ENCODE results near the gene SGMS1.
"Not testable (repeated sequence)": the region's sequence is repeated elsewhere in the genome, so short reads cannot be mapped to it uniquely, and the experiment has no call there.

The SGMS1 gene

GRCh38 chr10:50503156-50503555, 120.6 kb downstream of the SGMS1 start:
- not testable (repeated sequence) for H3K27me3 ChIP-seq (ENCODE audit: control insufficient read depth in 1 of 2, insufficient read depth in 1 of 2, low read length in 2 of 2); H2BK12ac ChIP-seq (ENCODE audit: low read length in 2 of 2); H2BK120ac ChIP-seq (ENCODE audit: low read depth, low read length); H2AFZ ChIP-seq (ENCODE audit: low read depth, low read length); H3K9ac ChIP-seq (ENCODE audit: low read length); H3K4me1 ChIP-seq (ENCODE audit: control insufficient read depth, insufficient read depth, low read depth, low read length); H2BK15ac ChIP-seq (ENCODE audit: low read depth, poor library complexity, severe bottlenecking); H3K14ac ChIP-seq (ENCODE audit: low read length in 2 of 2); H2BK5ac ChIP-seq (ENCODE audit: low read depth, low read length, poor library complexity, severe bottlenecking); H3K4me2 ChIP-seq (ENCODE audit: low read length, poor library complexity, severe bottlenecking); H4K8ac ChIP-seq (ENCODE audit: low read length); H3K9me3 ChIP-seq (ENCODE audit: control insufficient read depth, low read length); DNase-seq; H2AK5ac ChIP-seq (ENCODE audit: low read length, severe bottlenecking); H3K36me3 ChIP-seq (ENCODE audit: control insufficient read depth in 1 of 2, insufficient read depth in 2 of 2, low read depth in 1 of 2, low read length in 2 of 2); H3K4me3 ChIP-seq (ENCODE audit: insufficient read depth in 1 of 2, low read depth in 1 of 2, low read length in 2 of 2); H3K18ac ChIP-seq (ENCODE audit: low read depth in 1 of 2, low read length in 2 of 2); H3K27ac ChIP-seq (ENCODE audit: low read length, poor library complexity, severe bottlenecking); H3K4ac ChIP-seq (ENCODE audit: low read depth in 1 of 2, low read length in 2 of 2); H4K91ac ChIP-seq (ENCODE audit: low read length); H3K23ac ChIP-seq (ENCODE audit: low read length in 2 of 2)
- WGBS = 82% methylated on average over 4 of the region's 4 CpGs
- H3K79me1 ChIP-seq (replicated peaks; ENCODE audit: low read length, poor library complexity, severe bottlenecking) = peaks cover 21% of the 10 kb centered on the region

- Histone ChIP-seq H3K27ac (ENCODE audit: low read length, poor library complexity, severe bottlenecking) (no peak overlapping the region), H3K4ac (ENCODE audit: low read depth in 1 of 2, low read length in 2 of 2) (no peak overlapping the region), H3K9me3 (ENCODE audit: control insufficient read depth, low read length) (no peaks in the 10 kb centered on the region), H2AK5ac (ENCODE audit: low read length, severe bottlenecking) (no peak overlapping the region), H3K18ac (ENCODE audit: low read depth in 1 of 2, low read length in 2 of 2) (no peak overlapping the region), H3K4me1 (ENCODE audit: control insufficient read depth, insufficient read depth, low read depth, low read length) (peaks cover 4% of the 10 kb centered on the region), H3K79me1 (replicated peaks; ENCODE audit: low read length, poor library complexity, severe bottlenecking) (peaks cover 17% of the 10 kb centered on the region), H4K91ac (ENCODE audit: low read length) (no peak overlapping the region), H3K23ac (ENCODE audit: low read length in 2 of 2) (no peak overlapping the region), H3K4me2 (ENCODE audit: low read length, poor library complexity, severe bottlenecking) (no peak overlapping the region), H3K14ac (ENCODE audit: low read length in 2 of 2) (no peak overlapping the region), H3K9ac (ENCODE audit: low read length) (no peak overlapping the region), H3K27me3 (ENCODE audit: control insufficient read depth in 1 of 2, insufficient read depth in 1 of 2, low read length in 2 of 2) (no peaks in the 10 kb centered on the region), H2BK120ac (ENCODE audit: low read depth, low read length) (no peak overlapping the region), H3K36me3 (ENCODE audit: control insufficient read depth in 1 of 2, insufficient read depth in 2 of 2, low read depth in 1 of 2, low read length in 2 of 2) (no peaks in the 10 kb centered on the region), H2AFZ (ENCODE audit: low read depth, low read length) (no peak overlapping the region), H2BK12ac (ENCODE audit: low read length in 2 of 2) (no peak overlapping the region), H2BK5ac (ENCODE audit: low read depth, low read length, poor library complexity, severe bottlenecking) (no peak overlapping the region), H4K8ac (ENCODE audit: low read length) (no peak overlapping the region), H2BK15ac (ENCODE audit: low read depth, poor library complexity, severe bottlenecking) (no peak overlapping the region), H3K4me3 (ENCODE audit: insufficient read depth in 1 of 2, low read depth in 1 of 2, low read length in 2 of 2) (no peak overlapping the region)
- DNase-seq = no peak
- WGBS = 20% methylated on average over 1 of the region's 1 CpG
Measured at GRCh38 chr10:50501924-50502452, 121.8 kb downstream of the SGMS1 start.

- no peak overlapping the region for H3K14ac ChIP-seq (ENCODE audit: low read length in 2 of 2)
- H3K9me3 ChIP-seq (ENCODE audit: control insufficient read depth, low read length) = no peaks in the 10 kb centered on the region
- peaks cover 19% of the 10 kb centered on the region for H3K79me1 ChIP-seq (replicated peaks; ENCODE audit: low read length, poor library complexity, severe bottlenecking)
Measured at GRCh38 chr10:50501478-50501877, 122.3 kb downstream of the SGMS1 start.

GRCh38 chr10:50498465-50498864, 125.3 kb downstream of the SGMS1 start:
- H2AK5ac ChIP-seq (ENCODE audit: low read length, severe bottlenecking) = no peak overlapping the region
- no peaks in the 10 kb centered on the region for H3K9me3 ChIP-seq (ENCODE audit: control insufficient read depth, low read length)
- H3K4ac ChIP-seq (ENCODE audit: low read depth in 1 of 2, low read length in 2 of 2) = no peak overlapping the region
- WGBS = no CpG with 5 or more reads among the region's 1 CpG
- H3K23ac ChIP-seq (ENCODE audit: low read length in 2 of 2) = no peak overlapping the region
- no peak overlapping the region for H4K8ac ChIP-seq (ENCODE audit: low read length)
- no peak overlapping the region for H3K18ac ChIP-seq (ENCODE audit: low read depth in 1 of 2, low read length in 2 of 2)
- H2BK15ac ChIP-seq (ENCODE audit: low read depth, poor library complexity, severe bottlenecking) = no peak overlapping the region
- H3K4me1 ChIP-seq (ENCODE audit: control insufficient read depth, insufficient read depth, low read depth, low read length) = peaks cover 2% of the 10 kb centered on the region
- H3K27ac ChIP-seq (ENCODE audit: low read length, poor library complexity, severe bottlenecking) = no peak overlapping the region
- no peak overlapping the region for H2BK12ac ChIP-seq (ENCODE audit: low read length in 2 of 2)
- H3K4me2 ChIP-seq (ENCODE audit: low read length, poor library complexity, severe bottlenecking) = no peak overlapping the region
- H3K9ac ChIP-seq (ENCODE audit: low read length) = no peak overlapping the region
- H3K79me1 ChIP-seq (replicated peaks; ENCODE audit: low read length, poor library complexity, severe bottlenecking) = peaks cover 15% of the 10 kb centered on the region
- H3K14ac ChIP-seq (ENCODE audit: low read length in 2 of 2) = no peak overlapping the region
- H2BK120ac ChIP-seq (ENCODE audit: low read depth, low read length) = no peak overlapping the region
- H3K4me3 ChIP-seq (ENCODE audit: insufficient read depth in 1 of 2, low read depth in 1 of 2, low read length in 2 of 2) = no peak overlapping the region
- H3K36me3 ChIP-seq (ENCODE audit: control insufficient read depth in 1 of 2, insufficient read depth in 2 of 2, low read depth in 1 of 2, low read length in 2 of 2) = no peaks in the 10 kb centered on the region
- DNase-seq = no peak
- H2AFZ ChIP-seq (ENCODE audit: low read depth, low read length) = no peak overlapping the region
- no peak overlapping the region for H2BK5ac ChIP-seq (ENCODE audit: low read depth, low read length, poor library complexity, severe bottlenecking)
- no peaks in the 10 kb centered on the region for H3K27me3 ChIP-seq (ENCODE audit: control insufficient read depth in 1 of 2, insufficient read depth in 1 of 2, low read length in 2 of 2)
- no peak overlapping the region for H4K91ac ChIP-seq (ENCODE audit: low read length)

More at GRCh38 chr10:50501478-50501877, 122.3 kb downstream of the SGMS1 start:
- Histone ChIP-seq H3K18ac (ENCODE audit: low read depth in 1 of 2, low read length in 2 of 2) (no peak overlapping the region), H3K9ac (ENCODE audit: low read length) (no peak overlapping the region), H3K4ac (ENCODE audit: low read depth in 1 of 2, low read length in 2 of 2) (no peak overlapping the region), H3K27ac (ENCODE audit: low read length, poor library complexity, severe bottlenecking) (no peak overlapping the region), H3K27me3 (ENCODE audit: control insufficient read depth in 1 of 2, insufficient read depth in 1 of 2, low read length in 2 of 2) (no peaks in the 10 kb centered on the region), H2BK120ac (ENCODE audit: low read depth, low read length) (no peak overlapping the region), H4K8ac (ENCODE audit: low read length) (no peak overlapping the region), H3K36me3 (ENCODE audit: control insufficient read depth in 1 of 2, insufficient read depth in 2 of 2, low read depth in 1 of 2, low read length in 2 of 2) (no peaks in the 10 kb centered on the region), H4K91ac (ENCODE audit: low read length) (no peak overlapping the region), H3K4me2 (ENCODE audit: low read length, poor library complexity, severe bottlenecking) (no peak overlapping the region), H2BK12ac (ENCODE audit: low read length in 2 of 2) (no peak overlapping the region), H2BK5ac (ENCODE audit: low read depth, low read length, poor library complexity, severe bottlenecking) (no peak overlapping the region), H2BK15ac (ENCODE audit: low read depth, poor library complexity, severe bottlenecking) (no peak overlapping the region), H3K23ac (ENCODE audit: low read length in 2 of 2) (no peak overlapping the region), H3K4me3 (ENCODE audit: insufficient read depth in 1 of 2, low read depth in 1 of 2, low read length in 2 of 2) (no peak overlapping the region), H2AK5ac (ENCODE audit: low read length, severe bottlenecking) (no peak overlapping the region), H2AFZ (ENCODE audit: low read depth, low read length) (no peak overlapping the region), H3K4me1 (ENCODE audit: control insufficient read depth, insufficient read depth, low read depth, low read length) (peaks cover 4% of the 10 kb centered on the region)
- no CpG with 5 or more reads among the region's 2 CpGs for WGBS
- DNase-seq = peak; percentile 65
